ENCODE results near the gene RFNG. TPM values are rescaled to one million over a fixed set of nuclear protein-coding genes. Genes with fewer than 3 reads are reported as not detected.

Gene RFNG
- polyA plus RNA-seq, 2 of the 4 experiments (the other 2 are of a cell fraction): 8.4 to 25.7 TPM

DNA sequence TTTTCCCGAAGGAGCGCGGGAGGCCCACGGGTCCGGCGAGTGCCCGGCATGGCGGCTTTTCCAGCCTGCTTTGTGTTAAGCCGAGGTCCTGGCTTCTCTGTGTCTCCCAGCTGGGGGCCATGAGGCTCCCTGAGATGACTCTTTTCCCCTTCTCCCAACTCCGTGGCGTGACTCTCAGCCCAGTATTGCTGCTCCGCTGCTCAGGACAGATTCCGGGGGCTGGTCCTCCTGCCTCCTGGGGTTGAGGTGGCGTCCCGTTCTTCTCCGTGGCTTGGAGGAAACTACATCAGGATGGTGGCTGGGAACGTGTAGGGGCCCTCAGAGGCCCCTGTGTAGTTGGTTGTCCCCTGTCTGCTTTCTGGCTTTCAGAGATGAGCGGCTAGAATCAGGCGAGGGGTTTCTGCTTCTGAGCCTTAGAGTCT, 1.0 kb upstream of the RFNG start:
- TF ChIP-seq KDM1A (IDR thresholded peaks at IDR 0.05; ENCODE audit: low read depth) (no peak), NFE2L2 (conservative IDR thresholded peaks at IDR 0.05; ENCODE audit: low read length) (no peak), POLR2A (IDR thresholded peaks at IDR 0.05; ENCODE audit: low read length) (no peak), FOXS1 (CRISPR knock-in tag; IDR thresholded peaks at IDR 0.05) (no peak)
- Histone ChIP-seq H3K9me3 (no peaks in the 10 kb centered on the region), H3K4me2 (peak overlapping the region; percentile 91), H3K4me3 (peak overlapping the region; percentile 97), H3K27ac (peak overlapping the region; percentile 91 to 95), H3K4me1 (peaks cover 16% of the 10 kb centered on the region; the same call in 2 of the 3 replicates)
- DNase-seq (ENCODE audit: low read depth in 1 of 2, low spot score in 1 of 2) (no peak), ATAC-seq (peak in 1 of 2 experiments; percentile 1; a peak in 2 of 6 replicates), FAIRE-seq (no peak)
- POLR2A ChIA-PET: interaction anchor here (0.6 to 1.0 kb wide), 2 partner anchors 15 to 464 kb away, joined by 3 to 5 read pairs; partner anchors contain the start of gene DCXR
- WGBS (ENCODE audit: missing lambda C conversion rate): 23% methylated on average over 18 of the region's 19 CpGs
- CTCF ChIA-PET: interaction anchor here (1.0 to 21.7 kb wide), 6 partner anchors 9 to 93 kb away, joined by 3 to 191 read pairs (median 16); partner anchors contain the start of genes DCXR, DUS1L and RAC3

DNA sequence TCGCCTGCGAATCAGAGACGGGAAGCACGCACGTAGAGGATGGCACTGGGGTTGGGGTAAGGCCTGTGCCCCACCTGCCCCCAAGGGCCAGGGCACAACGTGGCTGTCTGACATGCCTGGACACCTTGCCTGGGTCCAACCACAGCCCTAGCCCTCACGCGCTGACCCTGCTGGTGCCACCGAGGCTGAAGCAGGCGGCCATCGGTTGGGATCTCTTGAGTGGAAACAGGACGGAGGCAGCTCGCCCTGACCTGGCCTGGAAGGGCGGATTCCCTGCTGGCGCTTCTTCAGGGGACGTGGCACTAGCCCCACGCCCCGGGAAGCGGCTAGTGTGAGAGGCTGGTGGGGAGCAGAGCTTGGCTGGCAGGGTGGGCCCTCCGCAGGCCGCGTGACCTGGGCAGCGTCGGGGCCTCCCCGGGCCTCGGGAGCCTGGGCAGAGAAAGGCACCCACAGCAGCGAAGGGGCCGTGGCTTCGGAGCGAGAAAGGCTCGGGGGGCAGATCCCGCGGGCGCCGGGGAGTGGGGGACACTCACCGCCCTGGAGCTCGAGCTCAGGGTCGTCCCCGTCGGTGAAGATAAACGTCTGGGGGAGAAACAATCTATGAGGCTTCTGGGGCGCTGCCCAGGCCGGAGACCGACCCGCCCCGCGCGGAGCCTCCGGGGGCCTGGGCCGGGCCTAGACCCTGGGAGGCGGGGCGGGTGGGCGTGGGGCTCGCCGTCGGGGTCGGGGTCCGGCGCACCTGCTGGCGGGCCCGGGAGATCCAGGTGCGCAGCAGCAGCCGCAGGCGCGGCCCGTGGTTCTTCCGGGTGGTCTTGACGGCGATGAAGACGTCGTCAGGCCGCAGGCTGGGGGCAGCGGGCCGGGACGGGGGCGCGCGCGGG, 610 bp downstream of the RFNG start:
- FAIRE-seq (no peak), DNase-seq (ENCODE audit: low read depth in 1 of 2, low spot score in 1 of 2) (no peak), ATAC-seq (no peak)
- ChIA-PET POLR2A (interaction anchor here (1.0 to 2.0 kb wide), 3 partner anchors 13 to 47 kb away, joined by 3 to 8 read pairs (median 5); partner anchors contain the start of genes DCXR, DUS1L and FASN), CTCF (interaction anchor here (1.0 to 21.7 kb wide), 6 partner anchors 9 to 91 kb away, joined by 3 to 191 read pairs (median 6); partner anchors contain the start of genes DCXR, DUS1L and RAC3)
- Histone ChIP-seq H3K4me1 (peaks cover 16% of the 10 kb centered on the region; the same call in 2 of the 3 replicates), H3K4me3 (peak overlapping the region; percentile 97), H3K9me3 (no peaks in the 10 kb centered on the region), H3K27ac (peak overlapping the region; percentile 91 to 95), H3K4me2 (peak overlapping the region; percentile 91)
- no peak for TF ChIP-seq FOXS1 (CRISPR knock-in tag; IDR thresholded peaks at IDR 0.05)
- TF ChIP-seq SREBF2 (IDR thresholded peaks at IDR 0.05): no peak
- no peak for TF ChIP-seq ZNF302 (CRISPR knock-in tag; IDR thresholded peaks at IDR 0.05)
- TF ChIP-seq PHF8 (IDR thresholded peaks at IDR 0.05; ENCODE audit: borderline replicate concordance, low read depth): 0 out of 2 replicates have a peak, but pooled peaks have one; percentile 18
- 52% methylated on average over 39 of the region's 79 CpGs for WGBS (ENCODE audit: missing lambda C conversion rate)

DNA sequence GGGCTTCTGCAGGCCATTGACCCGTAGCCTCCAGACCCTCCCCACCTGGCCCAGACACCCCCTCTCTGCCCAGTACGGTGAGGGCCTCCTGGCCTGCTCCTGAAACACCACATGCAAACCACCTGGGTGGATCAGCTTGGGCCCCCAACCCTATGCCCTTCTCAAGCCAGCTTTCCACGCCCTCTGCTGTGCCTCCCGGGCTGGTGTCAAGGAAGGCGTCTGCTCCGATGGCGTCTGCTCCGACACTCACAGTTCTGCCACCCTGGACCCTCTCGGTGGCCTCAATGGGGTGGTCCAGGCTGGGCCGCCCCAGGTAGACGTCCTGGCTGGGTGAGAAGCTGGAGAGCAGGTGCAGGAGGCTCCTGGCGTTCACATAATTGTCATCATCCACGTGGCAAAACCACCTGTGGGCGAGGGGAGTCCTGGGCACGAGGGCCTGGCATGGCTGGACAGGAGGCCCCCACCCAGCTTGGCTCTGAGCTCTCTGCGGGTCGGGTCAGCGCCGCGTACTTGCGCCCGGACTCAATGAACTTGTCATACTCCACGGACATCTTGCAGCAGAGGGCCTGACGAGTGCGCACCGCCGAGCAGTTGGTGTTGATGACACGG, 1.4 kb downstream of the RFNG start:
- no peak for TF ChIP-seq ZNF302 (CRISPR knock-in tag; IDR thresholded peaks at IDR 0.05)
- no peak for TF ChIP-seq NFE2L2 (conservative IDR thresholded peaks at IDR 0.05; ENCODE audit: low read length)
- no peak for TF ChIP-seq GATA3 (IDR thresholded peaks at IDR 0.05; ENCODE audit: borderline replicate concordance)
- ChIA-PET POLR2A (interaction anchor here (1.4 to 2.0 kb wide), 2 partner anchors 13 to 48 kb away, joined by 5 to 8 read pairs; partner anchors contain the start of genes DCXR and FASN), CTCF (interaction anchor here (1.1 to 21.7 kb wide), 8 partner anchors 9 to 91 kb away, joined by 3 to 191 read pairs (median 4); partner anchors contain the start of genes DCXR, DUS1L and RAC3)

DNA sequence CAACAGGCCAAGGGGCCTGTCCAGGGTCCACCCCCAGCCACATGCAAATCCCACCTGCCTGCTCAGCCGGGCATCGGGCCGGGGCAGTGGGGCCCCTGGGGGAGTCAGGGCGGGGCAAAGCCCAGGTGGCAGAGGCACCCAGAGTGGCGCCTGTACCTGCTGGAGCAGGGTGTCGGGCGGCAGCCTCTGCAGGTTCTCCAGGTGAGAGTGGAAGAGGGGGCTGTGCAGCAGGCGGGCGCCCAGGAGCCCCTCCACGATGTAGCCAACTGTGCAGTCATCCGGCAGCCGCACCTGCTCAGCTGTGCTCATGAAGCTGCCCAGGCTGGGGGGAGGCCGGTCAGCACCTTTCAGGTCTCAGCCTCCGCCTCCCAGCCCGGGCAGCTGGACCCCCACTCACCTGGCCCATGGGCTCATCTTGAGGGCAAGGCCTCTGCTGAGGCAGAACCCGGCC, 2.1 kb downstream of the RFNG start:
- Histone ChIP-seq H3K9me3 (no peaks in the 10 kb centered on the region), H3K27ac (no peak overlapping the region), H3K4me1 (peaks cover 16% of the 10 kb centered on the region; the same call in 2 of the 3 replicates), H3K4me2 (no peak overlapping the region), H3K4me3 (no peak overlapping the region)
- ChIA-PET POLR2A (interaction anchor here (1.4 to 2.0 kb wide), 2 partner anchors 12 to 49 kb away, joined by 5 to 8 read pairs; partner anchors contain the start of genes DCXR and FASN), CTCF (interaction anchor here (0.9 to 21.7 kb wide), 7 partner anchors 8 to 90 kb away, joined by 3 to 191 read pairs (median 5); partner anchors contain the start of genes DCXR, NOTUM and RAC3)
- WGBS (ENCODE audit: missing lambda C conversion rate): 94% methylated on average over 14 of the region's 16 CpGs
- ATAC-seq (no peak), FAIRE-seq (no peak), DNase-seq (ENCODE audit: low read depth in 1 of 2, low spot score in 1 of 2) (no peak)
- TF ChIP-seq BHLHE40 (IDR thresholded peaks at IDR 0.05; ENCODE audit: low read depth, low read length) (no peak), HOXB5 (CRISPR knock-in tag; IDR thresholded peaks at IDR 0.05) (no peak), EHF (CRISPR knock-in tag; IDR thresholded peaks at IDR 0.05) (no peak), CEBPB (IDR thresholded peaks at IDR 0.05) (no peak), HOXB13 (CRISPR knock-in tag; IDR thresholded peaks at IDR 0.05; ENCODE audit: low read depth) (no peak)

More for the DNA sequence above, 1.4 kb downstream of the RFNG start:
- peak overlapping the region in 1 of 2 experiments; percentile 95; a peak in 4 of 6 replicates for H3K27ac ChIP-seq
- ATAC-seq: no peak
- H3K4me1 ChIP-seq: peaks cover 16% of the 10 kb centered on the region; the same call in 2 of the 3 replicates
- peak overlapping the region; percentile 97; the same call in 1 of the 3 replicates for H3K4me3 ChIP-seq
- no peaks in the 10 kb centered on the region for H3K9me3 ChIP-seq
- 89% methylated on average over 28 of the region's 28 CpGs for WGBS (ENCODE audit: missing lambda C conversion rate)
- H3K4me2 ChIP-seq: peak overlapping the region; percentile 91
- no peak for DNase-seq (ENCODE audit: low read depth in 1 of 2, low spot score in 1 of 2)
- FAIRE-seq: no peak

Data from A549 (cell line).